Fibroblast of upper back skin (primary cell): ENCODE data around the gene PRXL2B.
"Not testable (repeated sequence)": the region's sequence is repeated elsewhere in the genome, so short reads cannot be mapped to it uniquely, and the experiment has no call there.

Experiments
- DNase-seq: peaks from one replicate; pipeline ENCODE4 v3.0.0-alpha.2; 2013

PRXL2B gene

DNA sequence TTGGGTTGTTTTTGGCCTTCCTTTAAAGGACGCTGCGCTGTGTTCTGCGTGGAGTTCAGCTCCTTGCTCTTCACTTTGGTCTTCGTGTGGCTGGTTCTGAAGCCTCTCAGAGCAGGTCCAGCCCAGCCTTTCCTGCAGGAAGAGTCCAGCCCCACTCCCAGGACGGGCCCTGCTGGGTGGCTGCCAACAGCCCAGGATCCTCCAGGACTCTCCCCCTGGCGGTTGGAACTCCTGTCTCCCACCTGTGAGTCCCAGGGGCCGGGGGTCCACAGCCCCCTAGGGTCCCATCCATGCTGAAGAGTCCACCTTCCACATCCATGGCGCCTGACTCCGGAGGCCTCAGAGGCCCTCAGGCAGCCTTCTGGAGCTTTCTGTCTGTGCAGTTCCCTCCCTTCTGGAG lies 35.0 kb upstream of the PRXL2B start:
- DNase-seq: not testable (repeated sequence)

- no peak for DNase-seq
Measured at GRCh38 chr1:2552189-2552588, 34.4 kb upstream of the PRXL2B start.

- not testable (repeated sequence) for DNase-seq
Measured at GRCh38 chr1:2553076-2553475, 33.5 kb upstream of the PRXL2B start.

GRCh38 chr1:2553871-2554620 lies 32.5 kb upstream of the PRXL2B start:
- no peak for DNase-seq

- DNase-seq: no peak
Measured at GRCh38 chr1:2554621-2555387, 31.8 kb upstream of the PRXL2B start.

- no peak for DNase-seq
Measured at GRCh38 chr1:2555634-2556276, 30.8 kb upstream of the PRXL2B start.

- no peak for DNase-seq
Measured at GRCh38 chr1:2556277-2556677, 30.3 kb upstream of the PRXL2B start, which contains the start of gene TNFRSF14. Gene TNFRSF14 (plus strand): TSS chr1:2556371. CDS start chr1:2556665, 294 bp downstream.

- no peak for DNase-seq
Measured at GRCh38 chr1:2556678-2557481, 29.7 kb upstream of the PRXL2B start.

DNA sequence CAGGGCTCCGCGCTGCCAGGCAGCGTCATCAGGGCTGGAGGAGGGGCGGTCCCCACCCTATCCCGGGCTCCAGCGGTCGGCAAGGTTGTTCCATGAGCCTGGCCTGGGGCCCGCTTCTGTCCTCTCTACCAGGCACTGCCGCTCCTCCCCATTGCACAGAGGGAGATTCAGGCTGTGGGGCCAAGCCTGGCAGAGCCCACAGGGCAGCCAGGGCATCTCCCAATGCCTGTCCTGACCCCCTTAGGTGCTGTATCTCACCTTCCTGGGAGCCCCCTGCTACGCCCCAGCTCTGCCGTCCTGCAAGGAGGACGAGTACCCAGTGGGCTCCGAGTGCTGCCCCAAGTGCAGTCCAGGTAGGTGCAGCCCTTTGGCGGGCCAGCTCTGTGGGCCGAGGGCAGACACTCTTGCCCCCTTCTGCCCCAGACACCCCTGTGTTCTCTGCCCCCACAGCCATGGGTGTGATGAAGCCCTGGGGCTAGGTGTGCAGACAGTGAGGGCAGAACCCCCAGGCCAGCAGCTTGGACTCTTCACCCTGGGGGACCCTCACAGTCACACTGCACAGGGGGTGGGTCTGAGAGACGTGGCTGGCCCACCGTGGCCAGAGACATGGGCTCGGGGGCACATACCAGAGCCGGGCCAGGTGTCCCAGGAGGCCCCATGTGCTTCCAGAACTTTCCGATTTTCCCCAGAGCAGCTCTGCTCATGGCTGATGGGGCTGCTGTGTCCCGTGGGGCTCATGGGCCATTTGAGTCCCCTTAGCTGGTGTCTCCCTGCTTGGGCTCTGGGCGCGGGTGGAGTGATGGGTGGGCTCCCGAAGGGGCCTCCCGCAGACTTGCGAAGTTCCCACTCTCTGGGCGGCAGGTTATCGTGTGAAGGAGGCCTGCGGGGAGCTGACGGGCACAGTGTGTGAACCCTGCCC lies 28.8 kb upstream of the PRXL2B start:
- no peak for DNase-seq

- DNase-seq: no peak
Measured at GRCh38 chr1:2558420-2558819, 28.2 kb upstream of the PRXL2B start.

DNA sequence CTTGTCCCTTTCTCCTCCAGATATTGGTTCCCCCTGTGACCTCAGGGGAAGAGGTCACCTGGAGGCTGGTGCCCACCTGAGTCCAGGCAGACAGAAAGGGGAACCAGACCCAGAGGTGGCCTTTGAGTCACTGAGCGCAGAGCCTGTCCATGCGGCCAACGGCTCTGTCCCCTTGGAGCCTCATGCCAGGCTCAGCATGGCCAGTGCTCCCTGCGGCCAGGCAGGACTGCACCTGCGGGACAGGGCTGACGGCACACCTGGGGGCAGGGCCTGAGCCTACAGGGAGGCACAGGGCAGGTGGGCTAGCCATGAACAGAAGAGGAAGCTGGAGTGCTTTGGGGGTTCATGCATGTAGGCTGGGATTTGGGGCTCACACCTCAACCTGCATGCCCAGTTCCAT lies 27.7 kb upstream of the PRXL2B start:
- no peak for DNase-seq

- no peak for DNase-seq
Measured at GRCh38 chr1:2559509-2560298, 26.9 kb upstream of the PRXL2B start.

GRCh38 chr1:2560299-2561073 lies 26.1 kb upstream of the PRXL2B start:
- DNase-seq: no peak

GRCh38 chr1:2561446-2561845 lies 25.1 kb upstream of the PRXL2B start:
- DNase-seq: no peak

- no peak for DNase-seq
Measured at GRCh38 chr1:2561898-2562895, 24.4 kb upstream of the PRXL2B start.

DNA sequence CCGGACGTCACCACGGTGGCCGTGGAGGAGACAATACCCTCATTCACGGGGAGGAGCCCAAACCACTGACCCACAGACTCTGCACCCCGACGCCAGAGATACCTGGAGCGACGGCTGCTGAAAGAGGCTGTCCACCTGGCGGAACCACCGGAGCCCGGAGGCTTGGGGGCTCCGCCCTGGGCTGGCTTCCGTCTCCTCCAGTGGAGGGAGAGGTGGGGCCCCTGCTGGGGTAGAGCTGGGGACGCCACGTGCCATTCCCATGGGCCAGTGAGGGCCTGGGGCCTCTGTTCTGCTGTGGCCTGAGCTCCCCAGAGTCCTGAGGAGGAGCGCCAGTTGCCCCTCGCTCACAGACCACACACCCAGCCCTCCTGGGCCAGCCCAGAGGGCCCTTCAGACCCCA lies 23.4 kb upstream of the PRXL2B start:
- no peak for DNase-seq

- DNase-seq: no peak
Measured at GRCh38 chr1:2564006-2564814, 22.4 kb upstream of the PRXL2B start.

- DNase-seq: no peak
Measured at GRCh38 chr1:2564815-2565374, 21.7 kb upstream of the PRXL2B start.
